ENCODE results near the gene PSEN1. TPM values are rescaled to one million over a fixed set of nuclear protein-coding genes. Genes with fewer than 3 reads are reported as not detected.

Gene PSEN1
- total and polyA plus RNA-seq, 10 of the 15 experiments (the other 5 are each of a cell fraction or from before 2014, with no cell fraction given) = 8.9 to 32.3 (median 21.8) TPM

DNA sequence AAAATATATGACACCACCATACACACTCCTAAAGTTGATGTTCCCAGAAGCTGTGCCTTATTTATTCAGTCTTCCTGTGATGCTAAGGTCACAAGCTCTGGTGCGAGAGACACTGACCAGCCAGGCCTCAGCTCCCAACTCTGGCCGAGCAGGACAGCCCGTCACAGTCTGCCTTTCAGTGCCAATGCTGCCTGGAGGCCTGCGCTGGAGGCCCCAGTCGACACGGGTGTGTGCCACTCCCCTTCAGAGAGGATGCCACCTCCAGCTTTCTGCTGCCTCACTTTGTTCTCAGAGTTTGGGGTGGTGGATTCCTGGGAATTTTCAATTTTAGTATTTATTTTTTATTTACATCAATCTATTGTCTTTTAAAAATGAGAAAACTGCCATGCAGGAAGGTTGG lies 93.7 kb downstream of the PSEN1 start:
- ATAC-seq = no peak
- H3K9me3 ChIP-seq (replicated peaks; ENCODE audit: control insufficient read depth, insufficient read depth, low read length) = no peaks in the 10 kb centered on the region

More for the DNA sequence above, 93.7 kb downstream of the PSEN1 start:
- no peak overlapping the region for H3K4me3 ChIP-seq
- peaks cover 5% of the 10 kb centered on the region for H3K4me1 ChIP-seq (ENCODE audit: control insufficient read depth, insufficient read depth, low read length)
- H3K27me3 ChIP-seq (replicated peaks in 1 of 2; ENCODE audit: control insufficient read depth in 2 of 2, insufficient read depth in 2 of 2, low read length in 1 of 2) = peaks cover 0 to 1% of the 10 kb centered on the region in 2 experiments; a peak in 2 of 4 replicates
- no peak overlapping the region for H3K9ac ChIP-seq (ENCODE audit: control insufficient read depth, insufficient read depth, low read length)
- CTCF ChIA-PET = interaction anchor here (0.6 to 6.6 kb wide), 6 partner anchors 37 to 261 kb away, joined by 3 to 75 read pairs (median 12); partner anchors contain the start of gene RIOX1
- no peak overlapping the region for H2AFZ ChIP-seq (ENCODE audit: control insufficient read depth, low read depth, low read length)
- no peaks in the 10 kb centered on the region for H4K20me1 ChIP-seq (ENCODE audit: control insufficient read depth, insufficient read depth)
- 92% methylated on average over 6 of the region's 6 CpGs for WGBS (ENCODE audit: insufficient coverage, insufficient replicate concordance, low lambda C conversion rate, missing lambda C conversion rate)
- no peak overlapping the region for H3K27ac ChIP-seq (ENCODE audit: control insufficient read depth, insufficient read depth)
- in situ Hi-C loops (cut with MboI) (no loop called here), intact Hi-C loops (cut with micrococcal nuclease; ENCODE audit: unreplicated experiment) (loop anchor here (5.0 kb wide), 1 partner anchor 242 kb away; no protein-coding TSS in a partner anchor)
- RAD21 ChIA-PET (ENCODE audit: unreplicated experiment) = interaction anchor here (1.4 to 2.6 kb wide), 2 partner anchors 43 to 59 kb away, joined by 4 to 17 read pairs; no protein-coding TSS in a partner anchor
- TF ChIP-seq ELK1 (IDR thresholded peaks at IDR 0.05; ENCODE audit: low read depth, low read length) = no peak
- no peak for TF ChIP-seq HSF1 (IDR thresholded peaks at IDR 0.05; ENCODE audit: low read depth, low read length)
- DNase-seq (ENCODE audit: low read depth, low spot score) = no peak
- SMC1A ChIA-PET (ENCODE audit: uncharacterized antibody, unreplicated experiment) = interaction anchor here (5.2 kb wide), 1 partner anchor 240 kb away, joined by 75 read pairs; no protein-coding TSS in a partner anchor
- H3K79me2 ChIP-seq (ENCODE audit: control insufficient read depth, insufficient read depth, low read length) = no peaks in the 10 kb centered on the region
- no peaks in the 10 kb centered on the region; a peak in 2 of 4 replicates for H3K36me3 ChIP-seq (ENCODE audit: control insufficient read depth in 2 of 2, insufficient read depth in 2 of 2, low read length in 1 of 2)
- FAIRE-seq = no peak
- no peak overlapping the region for H3K4me2 ChIP-seq (ENCODE audit: control insufficient read depth, insufficient read depth)
- no TSS peak for BruUV-seq (replicated peaks)
- POLR2A ChIA-PET = interaction anchor here (0.5 to 1.0 kb wide), 4 partner anchors 13 to 162 kb away, joined by 3 to 6 read pairs (median 4); no protein-coding TSS in a partner anchor

Measured in GM12878 (cell line).